H1 (cell line): ENCODE data around the gene GTPBP1. TPM values are rescaled to one million over a fixed set of nuclear protein-coding genes. Genes with fewer than 3 reads are reported as not detected.

Source experiments
- CTCF ChIA-PET: fragments of 300-600 bp; sonication (Branson Sonifier 250); formaldehyde crosslinking; loops from one replicate; lab custom pipeline; 2021; ENCODE audit not compliant: partially characterized antibody; lab: Charles Lee
- POLR2A ChIA-PET: fragments of 300-600 bp; sonication (Branson Sonifier 250); formaldehyde crosslinking; loops from one replicate; lab custom pipeline; 2021; ENCODE audit warnings: inconsistent platforms; ENCODE audit not compliant: partially characterized antibody; lab: Charles Lee
- DNase-seq, 2 experiments: peaks; one replicate each; pipeline versions ENCODE4 v3.0.0 to v3.0.0-alpha.2; 2010 to 2022; ENCODE audit warnings: low spot score in 2 of 2, low read depth in 1 of 2, mixed read lengths in 1 of 2
- FAIRE-seq: peaks from 2 replicates; lab custom pipeline; 2011; peaks lifted over from hg19 to GRCh38; lab: Jason Lieb, UNC
- H2AFZ ChIP-seq: 2 replicates; pipeline ENCODE4 v1.8.1; 2012; ENCODE audit warnings: low read length, inconsistent platforms
- H2AK5ac ChIP-seq: 2 replicates; pipeline ENCODE4 v1.6.1; 2013; ENCODE audit warnings: low read depth, low read length
- H2BK120ac ChIP-seq: replicated peaks from 2 replicates; pipeline ENCODE3; 2013; ENCODE audit warnings: low read depth, low read length, inconsistent platforms
- H2BK12ac ChIP-seq: 2 replicates; pipeline ENCODE4 v1.6.1; 2013; ENCODE audit warnings: low read depth, low read length
- H2BK15ac ChIP-seq: 2 replicates; pipeline ENCODE4 v1.6.1; 2013; ENCODE audit warnings: low read length
- H2BK20ac ChIP-seq: 2 replicates; pipeline ENCODE4 v1.6.1; 2013; ENCODE audit warnings: low read length
- H2BK5ac ChIP-seq: 2 replicates; pipeline ENCODE4 v1.6.1; 2013; ENCODE audit warnings: low read depth, low read length
- H3K14ac ChIP-seq: 2 replicates; pipeline ENCODE4 v1.6.1; 2013; ENCODE audit warnings: inconsistent platforms; ENCODE audit not compliant: insufficient read length
- H3K18ac ChIP-seq: 2 replicates; pipeline ENCODE4 v1.6.1; 2013; ENCODE audit warnings: low read length; ENCODE audit errors: extremely low read depth
- H3K23ac ChIP-seq: 2 replicates; pipeline ENCODE4 v1.6.1; 2013; ENCODE audit warnings: inconsistent platforms; ENCODE audit not compliant: insufficient read length
- H3K23me2 ChIP-seq: 2 replicates; pipeline ENCODE4 v1.6.1; 2013; ENCODE audit warnings: low read depth, low read length
- H3K27ac ChIP-seq: 2 replicates; pipeline ENCODE4 v1.6.1; 2011; ENCODE audit warnings: low read depth, low read length, inconsistent platforms
- H3K27me3 ChIP-seq, 4 experiments: replicated peaks in 1 of 4; 1 replicate in 1 of 4; 2 replicates in 3 of 4; pipeline versions ENCODE4 v1.6.1 to v1.8.1; 2011 to 2013; ENCODE audit warnings: low read length in 3 of 4, mild to moderate bottlenecking in 3 of 4, inconsistent platforms in 2 of 4, mixed read lengths in 2 of 4, moderate library complexity in 1 of 4; ENCODE audit not compliant: control insufficient read depth in 3 of 4, insufficient read depth in 3 of 4; ENCODE audit errors: extremely low read depth in 1 of 4
- H3K36me3 ChIP-seq, 4 experiments: 2 replicates each; pipeline versions ENCODE4 v1.6.1 to v1.8.1; 2011 to 2013; ENCODE audit warnings: mild to moderate bottlenecking in 4 of 4, low read length in 3 of 4, moderate library complexity in 2 of 4, control low read depth in 1 of 4, inconsistent platforms in 1 of 4; ENCODE audit not compliant: insufficient read depth in 4 of 4, control insufficient read depth in 2 of 4
- H3K4ac ChIP-seq: replicated peaks from 2 replicates; pipeline ENCODE3; 2013; ENCODE audit warnings: low read length, low read depth, mixed read lengths, inconsistent platforms; ENCODE audit not compliant: insufficient read length
- H3K4me1 ChIP-seq, 4 experiments: replicated peaks in 1 of 4; 1 replicate in 1 of 4; 2 replicates in 3 of 4; pipeline versions ENCODE4 v1.6.1 to v1.8.1; 2011 to 2013; ENCODE audit warnings: low read length in 3 of 4, inconsistent platforms in 2 of 4, mixed read lengths in 1 of 4; ENCODE audit not compliant: insufficient read depth in 4 of 4, control insufficient read depth in 3 of 4
- H3K4me2 ChIP-seq, 2 experiments: 2 replicates each; pipeline versions ENCODE4 v1.6.1 to v1.8.1; 2011 to 2013; ENCODE audit warnings: low read depth in 2 of 2, low read length in 2 of 2, control low read depth in 1 of 2, inconsistent platforms in 1 of 2, mild to moderate bottlenecking in 1 of 2; ENCODE audit not compliant: insufficient read depth in 1 of 2
- H3K4me3 ChIP-seq, 4 experiments: fragments of 200-600, 300-600 bp in 1 of 4; sonication (generic), shearing (Covaris generic), sonication (Bioruptor Twin) in 1 of 4; 2 replicates each; pipeline versions ENCODE4 v1.5.1 to v1.8.1; 2011 to 2016; ENCODE audit warnings: low read length in 4 of 4, low read depth in 3 of 4, control low read depth in 2 of 4, inconsistent platforms in 2 of 4, mild to moderate bottlenecking in 2 of 4, mixed read lengths in 1 of 4, moderate library complexity in 1 of 4; ENCODE audit not compliant: insufficient read depth in 2 of 4; ENCODE audit errors: extremely low read depth in 1 of 4
- H3K56ac ChIP-seq: replicated peaks from 2 replicates; pipeline ENCODE3; 2013; ENCODE audit warnings: low read depth, mild to moderate bottlenecking, mixed read lengths, low read length, inconsistent platforms; ENCODE audit not compliant: insufficient read length
- H3K79me1 ChIP-seq: 2 replicates; pipeline ENCODE4 v1.6.1; 2013; ENCODE audit warnings: low read depth, low read length, control low read depth
- H3K79me2 ChIP-seq, 2 experiments: 2 replicates each; pipeline versions ENCODE4 v1.6.1 to v1.8.1; 2012 to 2013; ENCODE audit warnings: low read length in 2 of 2, mild to moderate bottlenecking in 2 of 2, inconsistent platforms in 1 of 2; ENCODE audit not compliant: insufficient read depth in 2 of 2, control insufficient read depth in 1 of 2
- H3K9ac ChIP-seq, 4 experiments: replicated peaks in 1 of 4; 1 replicate in 1 of 4; 2 replicates in 3 of 4; pipeline versions ENCODE4 v1.6.1 to v1.8.1; 2011 to 2013; ENCODE audit warnings: low read depth in 3 of 4, low read length in 3 of 4, control low read depth in 2 of 4, mild to moderate bottlenecking in 2 of 4, moderate library complexity in 2 of 4, inconsistent platforms in 1 of 4; ENCODE audit errors: extremely low read depth in 1 of 4
- H3K9me3 ChIP-seq, 2 experiments: 2 replicates each; pipeline versions ENCODE4 v1.6.1 to v1.8.1; 2012 to 2013; ENCODE audit warnings: mild to moderate bottlenecking in 2 of 2, moderate library complexity in 2 of 2, control low read depth in 1 of 2, inconsistent platforms in 1 of 2, low read depth in 1 of 2, low read length in 1 of 2, mixed read lengths in 1 of 2; ENCODE audit not compliant: insufficient read depth in 2 of 2
- H4K20me1 ChIP-seq, 2 experiments: replicated peaks in 1 of 2; 2 replicates each; pipeline versions ENCODE3 to v1.8.1; 2011 to 2013; ENCODE audit warnings: inconsistent platforms in 2 of 2, low read length in 2 of 2, mild to moderate bottlenecking in 1 of 2; ENCODE audit not compliant: insufficient read depth in 2 of 2, control insufficient read depth in 1 of 2
- H4K5ac ChIP-seq: 2 replicates; pipeline ENCODE4 v1.6.1; 2013; ENCODE audit warnings: low read length, low read depth, mixed read lengths, inconsistent platforms; ENCODE audit not compliant: insufficient read length
- H4K8ac ChIP-seq: 2 replicates; pipeline ENCODE4 v1.8.0; 2013; ENCODE audit warnings: mild to moderate bottlenecking, moderate library complexity, low read length, inconsistent platforms; ENCODE audit not compliant: insufficient read depth; ENCODE audit errors: extremely low read depth
- H4K91ac ChIP-seq: replicated peaks from 2 replicates; pipeline ENCODE3; 2013; ENCODE audit warnings: low read length, mixed read lengths, inconsistent platforms; ENCODE audit not compliant: insufficient read length
- POLR2A ChIP-seq, 2 experiments: IDR thresholded peaks; 1 replicate in 1 of 2; 2 replicates in 1 of 2; pipeline ENCODE4 v1.6.1; 2011; ENCODE audit warnings: low read depth in 2 of 2, low read length in 2 of 2, mild to moderate bottlenecking in 2 of 2; ENCODE audit errors: control extremely low read depth in 1 of 2
- TEAD4 ChIP-seq: IDR thresholded peaks from 2 replicates; pipeline ENCODE4 v1.6.1; 2012; ENCODE audit warnings: low read depth, low read length, inconsistent platforms, mixed read lengths
- WGBS, 2 experiments: shearing (Covaris generic) in 1 of 2; methylation state at CpG; one replicate each; pipeline versions ENCODE4 v1.1.6 to v1.1.7; 2013 to 2015; ENCODE audit warnings: low lambda C conversion rate in 2 of 2, mixed read lengths in 2 of 2, inconsistent platforms in 1 of 2, low coverage in 1 of 2, missing lambda C conversion rate in 1 of 2; ENCODE audit not compliant: insufficient replicate concordance in 2 of 2, insufficient coverage in 1 of 2, insufficient read length in 1 of 2; ENCODE audit errors: extremely low coverage in 1 of 2, missing lambda C conversion rate in 1 of 2; 5-methylcytosine and 5-hydroxymethylcytosine counted together
- polyA plus RNA-seq, 7 experiments: library from polyadenylated mRNA; depleted of rRNA in 3 of 7; stranded (reverse) in 5 of 7; unstranded in 2 of 7; fragments of >200 nt in 5 of 7; fragments of 200-250 nt in 2 of 7; gene quantifications; 1 replicate in 5 of 7; 2 replicates in 1 of 7; 4 replicates in 1 of 7; pipeline versions ENCODE4 v1.2.1 to v1.2.3, GENCODE V29; 2011 to 2013; ENCODE audit warnings: missing spikeins in 2 of 7, mixed read lengths in 2 of 7
- total RNA-seq: library from RNA; stranded (reverse); fragmentation: NEBNext Ultra II Directional; extraction: Animal tissue kit (Norgen Biotek cat#: 25700); gene quantifications from 2 replicates; pipeline ENCODE4 v1.2.1, GENCODE V29; 2021

GTPBP1 gene
- total and polyA plus RNA-seq, 2 of the 8 experiments (the other 6 are each of a cell fraction or from before 2014, with no cell fraction given), result 53.1 to 91.8 TPM

GRCh38 chr22:38699784-38700183 lies 6.0 kb upstream of the GTPBP1 start:
- peak overlapping the region; percentile 81 to 96 for H3K4me2 ChIP-seq
- peak overlapping the region in 2 of 4 experiments; percentile 50 to 65; a peak in 2 of 7 replicates for H3K9ac ChIP-seq
- H3K56ac ChIP-seq, result no peak overlapping the region
- peaks cover 10% of the 10 kb centered on the region for H3K23me2 ChIP-seq
- TF ChIP-seq TEAD4, result no peak
- TF ChIP-seq POLR2A (IDR thresholded peaks at IDR 0.05; ENCODE audit: control extremely low read depth in 1 of 2, low read depth in 2 of 2, low read length in 2 of 2), result 0 out of 3 replicates have a peak, but pooled peaks of 1 of the 2 experiments have one; percentile 35
- H3K9me3 ChIP-seq, result no peaks in the 10 kb centered on the region
- H3K18ac ChIP-seq, result no peak overlapping the region
- H2BK120ac ChIP-seq, result no peak overlapping the region
- no peak overlapping the region for H2BK5ac ChIP-seq
- no peak overlapping the region for H3K23ac ChIP-seq
- H2AFZ ChIP-seq, result no peak overlapping the region
- H2AK5ac ChIP-seq, result no peak overlapping the region
- no peak overlapping the region for H3K27ac ChIP-seq
- H2BK12ac ChIP-seq, result no peak overlapping the region
- ChIA-PET POLR2A (interaction anchor here (0.8 to 13.1 kb wide), 7 partner anchors 9 to 38 kb away, joined by 3 to 123 read pairs (median 3); partner anchors contain the start of gene TOMM22), CTCF (interaction anchor here (0.5 to 1.5 kb wide), 4 partner anchors 18 to 648 kb away, joined by 3 to 11 read pairs (median 4); partner anchors contain the start of gene TOMM22)
- no peak overlapping the region for H4K8ac ChIP-seq
- no peak overlapping the region for H4K91ac ChIP-seq
- no peaks in the 10 kb centered on the region for H3K27me3 ChIP-seq
- FAIRE-seq, result no peak
- H3K36me3 ChIP-seq, result no peaks in the 10 kb centered on the region; a peak in 2 of 8 replicates
- peaks cover 5 to 15% (median 10%) of the 10 kb centered on the region in 4 experiments; a peak in 6 of 7 replicates for H3K4me1 ChIP-seq
- peaks cover 2% of the 10 kb centered on the region; the same call in 1 of the 2 replicates for H3K79me1 ChIP-seq
- WGBS, 2 experiments, result 57% methylated on average over 6 of the region's 6 CpGs; no CpG with 5 or more reads in 1 of the 2 experiments
- DNase-seq, result no peak
- H3K14ac ChIP-seq, result no peak overlapping the region
- no peak overlapping the region for H2BK15ac ChIP-seq
- peak overlapping the region; percentile 74 to 100 (median 88) for H3K4me3 ChIP-seq
- H2BK20ac ChIP-seq, result no peak overlapping the region
- peaks cover 0 to 35% of the 10 kb centered on the region in 2 experiments; a peak in 2 of 4 replicates for H3K79me2 ChIP-seq
- no peak overlapping the region for H3K4ac ChIP-seq
- H4K20me1 ChIP-seq, result peaks cover 0 to 3% of the 10 kb centered on the region in 2 experiments
- no peak overlapping the region for H4K5ac ChIP-seq
